Measurements from ENCODE around the gene MYO15A.

- TF ChIP-seq CTCF (optimal IDR thresholded peaks at IDR 0.05 in 1 of 3, IDR thresholded peaks at IDR 0.05 in 1 of 3, conservative IDR thresholded peaks at IDR 0.05 in 1 of 3; ENCODE audit: extremely low read depth in 1 of 3, insufficient read depth in 2 of 3, low read length in 3 of 3) (no peak), EZH2 (IDR thresholded peaks at IDR 0.05; ENCODE audit: low read length) (no peak)
These were observed 33.8 kb upstream of the MYO15A start for GRCh38 chr17:18074566-18075272.

Data from keratinocyte (primary cell).